DND-41 (cell line): ENCODE data around the gene LIPT2.

ENCODE experiments used
- ATAC-seq: fragments of 200-7000 bp; cut with Tn5 transposase; 3 replicates; pipeline ENCODE4 v1.9.1; 2021; ENCODE audit warnings: low read depth; ENCODE audit not compliant: insufficient read depth
- DNase-seq: peaks from one replicate; pipeline ENCODE4 v3.0.0-alpha.2; 2020
- H2AFZ ChIP-seq: 2 replicates; pipeline ENCODE4 v1.6.0; 2012; ENCODE audit warnings: low read depth, low read length
- H3K27ac ChIP-seq: 2 replicates; pipeline ENCODE4 v1.5.1; 2012; ENCODE audit warnings: low read length, inconsistent platforms
- H3K27me3 ChIP-seq: fragments of 200-600 bp; sonication (generic); 2 replicates; pipeline ENCODE4 v1.6.0; 2012; ENCODE audit warnings: low read length, mild to moderate bottlenecking, inconsistent platforms; ENCODE audit not compliant: insufficient read depth, poor library complexity
- H3K36me3 ChIP-seq: 2 replicates; pipeline ENCODE4 v1.5.1; 2012; ENCODE audit warnings: low read length, inconsistent platforms; ENCODE audit not compliant: insufficient read depth
- H3K4me1 ChIP-seq: 2 replicates; pipeline ENCODE4 v1.5.1; 2012; ENCODE audit warnings: mild to moderate bottlenecking, low read length; ENCODE audit not compliant: insufficient read depth
- H3K4me2 ChIP-seq: 2 replicates; pipeline ENCODE4 v1.6.0; 2012; ENCODE audit warnings: mild to moderate bottlenecking, moderate library complexity, low read length, inconsistent platforms; ENCODE audit not compliant: insufficient read depth
- H3K4me3 ChIP-seq, 2 experiments: fragments of 200-600 bp in 1 of 2; shearing (Covaris generic) in 1 of 2; 2 replicates each; pipeline ENCODE4 v1.5.1; 2012 to 2016; ENCODE audit warnings: inconsistent platforms in 2 of 2, low read length in 2 of 2, mild to moderate bottlenecking in 2 of 2, low read depth in 1 of 2, moderate library complexity in 1 of 2
- H3K79me2 ChIP-seq: 2 replicates; pipeline ENCODE4 v1.6.0; 2012; ENCODE audit warnings: low read length, inconsistent platforms; ENCODE audit not compliant: insufficient read depth
- H3K9ac ChIP-seq: 2 replicates; pipeline ENCODE4 v1.6.0; 2012; ENCODE audit warnings: low read depth, mild to moderate bottlenecking, inconsistent platforms, low read length, moderate library complexity
- H3K9me3 ChIP-seq: 2 replicates; pipeline ENCODE4 v1.5.1; 2012; ENCODE audit warnings: low read length, moderate library complexity, mild to moderate bottlenecking, inconsistent platforms; ENCODE audit not compliant: insufficient read depth, severe bottlenecking
- H4K20me1 ChIP-seq: 2 replicates; pipeline ENCODE4 v1.6.0; 2012; ENCODE audit warnings: low read length; ENCODE audit not compliant: insufficient read depth
- EZH2 ChIP-seq: IDR thresholded peaks from 3 replicates; pipeline ENCODE4 v1.6.1; 2012; ENCODE audit warnings: borderline replicate concordance, low read depth, mild to moderate bottlenecking, moderate library complexity, low read length, inconsistent platforms; ENCODE audit not compliant: severe bottlenecking
- TF ChIP-seq, protein P1 (sequence below): IDR thresholded peaks from 2 replicates; pipeline ENCODE4 v1.5.1; 2012; ENCODE audit warnings: borderline replicate concordance, low read length, moderate library complexity, mild to moderate bottlenecking; ENCODE audit not compliant: poor library complexity, severe bottlenecking; ENCODE audit errors: extremely low read depth

Gene LIPT2

DNA sequence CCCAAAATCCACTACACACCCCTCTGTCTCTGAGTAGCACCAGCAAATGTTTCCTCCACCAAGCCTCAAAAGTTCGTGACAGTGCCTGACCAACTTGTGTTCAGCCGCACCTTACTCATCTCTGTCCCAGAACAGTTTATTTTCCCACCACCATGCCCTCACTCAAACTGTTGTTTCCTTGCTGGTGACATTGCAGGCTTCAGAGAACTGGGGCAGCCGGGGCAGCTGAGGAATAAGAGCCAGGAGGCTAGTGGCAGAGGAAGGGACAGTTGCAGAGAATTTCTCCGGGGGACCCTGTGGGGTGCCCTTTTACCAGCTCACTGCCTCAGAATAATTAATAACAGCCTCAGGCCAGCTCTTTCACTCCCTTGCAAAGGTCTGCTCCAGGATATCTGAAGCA lies 25.5 kb downstream of the LIPT2 start:
- H4K20me1 ChIP-seq = no peaks in the 10 kb centered on the region; the same call in 1 of the 2 replicates
- ATAC-seq = no peak
- TF ChIP-seq, protein P1, sequence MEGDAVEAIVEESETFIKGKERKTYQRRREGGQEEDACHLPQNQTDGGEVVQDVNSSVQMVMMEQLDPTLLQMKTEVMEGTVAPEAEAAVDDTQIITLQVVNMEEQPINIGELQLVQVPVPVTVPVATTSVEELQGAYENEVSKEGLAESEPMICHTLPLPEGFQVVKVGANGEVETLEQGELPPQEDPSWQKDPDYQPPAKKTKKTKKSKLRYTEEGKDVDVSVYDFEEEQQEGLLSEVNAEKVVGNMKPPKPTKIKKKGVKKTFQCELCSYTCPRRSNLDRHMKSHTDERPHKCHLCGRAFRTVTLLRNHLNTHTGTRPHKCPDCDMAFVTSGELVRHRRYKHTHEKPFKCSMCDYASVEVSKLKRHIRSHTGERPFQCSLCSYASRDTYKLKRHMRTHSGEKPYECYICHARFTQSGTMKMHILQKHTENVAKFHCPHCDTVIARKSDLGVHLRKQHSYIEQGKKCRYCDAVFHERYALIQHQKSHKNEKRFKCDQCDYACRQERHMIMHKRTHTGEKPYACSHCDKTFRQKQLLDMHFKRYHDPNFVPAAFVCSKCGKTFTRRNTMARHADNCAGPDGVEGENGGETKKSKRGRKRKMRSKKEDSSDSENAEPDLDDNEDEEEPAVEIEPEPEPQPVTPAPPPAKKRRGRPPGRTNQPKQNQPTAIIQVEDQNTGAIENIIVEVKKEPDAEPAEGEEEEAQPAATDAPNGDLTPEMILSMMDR = no peak
- TF ChIP-seq EZH2 = no peak
- DNase-seq = no peak
- H3K27me3 ChIP-seq = peaks cover 7% of the 10 kb centered on the region
- no peak overlapping the region for H2AFZ ChIP-seq
- H3K27ac ChIP-seq = no peak overlapping the region
- no peak overlapping the region for H3K4me3 ChIP-seq
- no peaks in the 10 kb centered on the region for H3K9me3 ChIP-seq
- no peak overlapping the region for H3K9ac ChIP-seq
- H3K36me3 ChIP-seq = no peaks in the 10 kb centered on the region
- H3K79me2 ChIP-seq = no peaks in the 10 kb centered on the region
- H3K4me1 ChIP-seq = no peaks in the 10 kb centered on the region
- no peak overlapping the region for H3K4me2 ChIP-seq

DNA sequence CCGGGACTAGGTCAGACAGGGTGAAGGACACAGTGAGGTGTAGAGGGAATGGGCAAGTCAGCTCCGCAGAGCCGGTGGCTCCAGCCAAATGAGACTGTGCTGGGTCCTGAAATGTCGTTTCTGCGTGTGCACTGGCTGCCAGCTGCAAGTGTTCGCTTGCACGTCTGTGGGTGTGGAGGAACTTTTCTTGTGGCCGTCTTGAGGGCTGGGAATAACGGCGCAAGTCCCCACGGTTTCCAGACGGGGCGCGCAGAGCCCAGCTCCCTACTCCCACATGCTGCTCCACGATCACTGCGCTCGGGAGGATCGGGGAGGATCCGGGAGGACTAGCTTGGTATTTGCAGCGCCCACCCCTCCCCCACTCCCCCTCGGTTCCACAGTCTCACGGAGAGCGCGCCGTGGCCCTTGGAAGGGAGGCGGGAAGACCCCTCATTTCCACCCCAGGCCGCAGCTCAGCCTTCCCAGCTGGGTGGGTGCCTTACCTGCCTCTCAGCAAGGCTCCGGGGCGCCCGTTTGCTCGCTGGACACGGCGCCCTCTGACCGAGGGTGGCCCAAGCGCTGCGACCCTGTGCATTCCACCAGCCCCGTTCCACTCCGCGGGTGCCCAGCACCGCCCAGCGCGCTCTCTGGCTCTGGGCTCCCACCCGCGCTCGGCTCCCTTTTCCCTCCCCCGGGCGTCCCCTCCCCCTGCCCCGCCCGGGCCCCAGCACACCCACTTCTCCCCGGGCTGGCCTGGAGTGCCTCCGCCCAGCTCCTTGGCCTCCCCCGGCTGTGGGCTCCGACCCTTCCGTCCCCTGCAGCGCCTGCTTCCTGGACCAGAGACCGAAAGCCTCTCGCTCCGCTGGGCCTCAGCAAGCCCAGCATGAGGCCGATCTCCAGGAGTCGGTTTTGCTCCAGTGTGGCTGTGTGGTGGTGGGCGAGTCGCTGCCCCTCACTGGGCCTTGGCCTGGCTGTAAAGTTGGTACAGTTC lies 26.3 kb downstream of the LIPT2 start, which contains the start of gene KCNE3:
TSS of gene KCNE3 (minus strand) at position 634 of the 970 bp plus-strand sequence. CDS start 9,986 bp downstream, outside the sequence.
- Histone ChIP-seq H3K4me1 (no peaks in the 10 kb centered on the region), H4K20me1 (no peaks in the 10 kb centered on the region; the same call in 1 of the 2 replicates), H3K4me2 (no peak within 1 kb of the TSS), H3K36me3 (no peaks in the 10 kb centered on the region), H3K27ac (no peak within 1 kb of the TSS), H3K79me2 (no peaks in the 10 kb centered on the region), H3K9ac (no peak within 1 kb of the TSS), H3K27me3 (peaks cover 7% of the 10 kb centered on the region), H3K4me3 (no peak within 1 kb of the TSS), H3K9me3 (no peaks in the 10 kb centered on the region), H2AFZ (no peak within 1 kb of the TSS)
- ATAC-seq (no peak), DNase-seq (no peak)
- no peak for TF ChIP-seq EZH2
- TF ChIP-seq, protein P1 = no peak

DNA sequence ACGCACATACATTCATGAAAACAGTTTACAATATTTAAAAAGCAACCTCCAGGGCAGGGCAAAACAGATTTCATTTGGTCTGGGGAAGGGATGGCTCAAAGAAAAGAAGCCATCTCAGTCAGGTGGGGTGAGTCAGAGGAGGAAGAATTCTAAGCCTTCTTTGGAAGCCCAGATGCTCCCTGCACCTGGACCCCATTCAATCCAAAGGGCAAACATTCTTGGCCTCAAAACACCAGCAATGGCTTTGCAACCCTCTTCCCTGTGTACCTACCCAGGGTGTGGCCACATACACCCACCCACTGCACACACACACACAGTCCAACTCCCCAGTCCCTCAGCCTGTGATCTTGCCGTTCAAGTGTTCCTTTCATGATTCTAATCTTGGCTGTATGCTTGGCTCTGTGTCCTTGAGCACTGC lies 28.2 kb downstream of the LIPT2 start:
- Histone ChIP-seq H3K27ac (no peak overlapping the region), H3K4me2 (no peak overlapping the region), H3K4me3 (no peak overlapping the region), H3K79me2 (no peaks in the 10 kb centered on the region), H3K9ac (no peak overlapping the region), H3K9me3 (no peaks in the 10 kb centered on the region), H3K36me3 (no peaks in the 10 kb centered on the region), H3K27me3 (peaks cover 9% of the 10 kb centered on the region), H4K20me1 (no peaks in the 10 kb centered on the region; the same call in 1 of the 2 replicates), H2AFZ (no peak overlapping the region), H3K4me1 (no peaks in the 10 kb centered on the region)
- DNase-seq (no peak), ATAC-seq (no peak)
- TF ChIP-seq EZH2 = no peak
- TF ChIP-seq, protein P1 = no peak
